C4-2B (cell line): ENCODE measurements around the gene TEX13B.

Source experiments
- CTCF ChIP-seq: fragments of 450-650 bp; conservative IDR thresholded peaks from 2 replicates; pipeline ENCODE4 v1.5.1; 2017; ENCODE audit warnings: mild to moderate bottlenecking
- ZFX ChIP-seq: fragments of 450-650 bp; IDR thresholded peaks from 2 replicates; pipeline ENCODE4 v1.6.1; 2017

- no peak for TF ChIP-seq CTCF
- no peak for TF ChIP-seq ZFX
Observed at GRCh38 chrX:107968623-107969022, 13.5 kb downstream of the TEX13B start.
